ENCODE measurements around the gene CDCA3. TPM values are rescaled to one million over a fixed set of nuclear protein-coding genes. Genes with fewer than 3 reads are reported as not detected.

The CDCA3 gene
- total RNA-seq, 2 experiments from 2014 or later = 151 to 222 TPM

DNA sequence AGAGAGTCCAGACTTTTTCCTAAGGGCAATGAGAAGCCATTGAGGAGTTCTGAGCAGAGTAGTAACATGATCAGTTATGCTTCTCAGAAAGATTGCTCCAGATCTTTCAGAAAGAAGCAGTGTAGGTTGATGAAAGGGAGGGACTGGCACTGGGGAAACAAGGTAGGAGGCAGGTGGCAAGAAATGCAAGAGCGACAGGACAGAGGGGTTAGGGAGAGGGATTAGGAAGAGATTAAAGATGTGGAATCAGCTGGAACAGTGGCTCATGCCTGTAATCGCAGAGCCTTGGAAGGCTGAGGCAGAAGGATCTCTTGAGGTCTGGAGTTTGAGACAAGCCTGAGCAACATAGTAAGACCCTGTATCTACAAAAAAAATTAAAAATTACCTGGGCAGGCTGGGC is 3.4 kb downstream of the CDCA3 start:
- Histone ChIP-seq H3K9me3 (ENCODE audit: low read length) (no peaks in the 10 kb centered on the region), H3K36me3 (ENCODE audit: insufficient read depth, low read length) (peaks cover 64% of the 10 kb centered on the region), H2AFZ (ENCODE audit: low read length) (no peak overlapping the region), H3K4me3 (ENCODE audit: low read depth, low read length, poor library complexity, severe bottlenecking) (no peak overlapping the region), H3K4me2 (ENCODE audit: low read length) (no peak overlapping the region), H3K4me1 (ENCODE audit: insufficient read depth, low read length, poor library complexity, severe bottlenecking) (peaks cover 34% of the 10 kb centered on the region), H3K79me2 (ENCODE audit: insufficient read depth, low read depth, low read length) (peaks cover 23% of the 10 kb centered on the region), H3K9me2 (ENCODE audit: insufficient read depth, low read length) (no peaks in the 10 kb centered on the region), H4K20me1 (ENCODE audit: insufficient read depth, low read length) (no peaks in the 10 kb centered on the region), H3K27ac (ENCODE audit: low read depth, low read length, poor library complexity, severe bottlenecking) (no peak overlapping the region)
- DNase-seq (ENCODE audit: low spot score) = no peak
- POLR2A ChIA-PET = interaction anchor here (1.9 kb wide), 1 partner anchor 8 kb away, joined by 11 read pairs; the partner anchor contains the start of gene GNB3
- intact Hi-C loops (cut with micrococcal nuclease; ENCODE audit: unreplicated experiment) = no loop called here
- TF ChIP-seq, protein P1, sequence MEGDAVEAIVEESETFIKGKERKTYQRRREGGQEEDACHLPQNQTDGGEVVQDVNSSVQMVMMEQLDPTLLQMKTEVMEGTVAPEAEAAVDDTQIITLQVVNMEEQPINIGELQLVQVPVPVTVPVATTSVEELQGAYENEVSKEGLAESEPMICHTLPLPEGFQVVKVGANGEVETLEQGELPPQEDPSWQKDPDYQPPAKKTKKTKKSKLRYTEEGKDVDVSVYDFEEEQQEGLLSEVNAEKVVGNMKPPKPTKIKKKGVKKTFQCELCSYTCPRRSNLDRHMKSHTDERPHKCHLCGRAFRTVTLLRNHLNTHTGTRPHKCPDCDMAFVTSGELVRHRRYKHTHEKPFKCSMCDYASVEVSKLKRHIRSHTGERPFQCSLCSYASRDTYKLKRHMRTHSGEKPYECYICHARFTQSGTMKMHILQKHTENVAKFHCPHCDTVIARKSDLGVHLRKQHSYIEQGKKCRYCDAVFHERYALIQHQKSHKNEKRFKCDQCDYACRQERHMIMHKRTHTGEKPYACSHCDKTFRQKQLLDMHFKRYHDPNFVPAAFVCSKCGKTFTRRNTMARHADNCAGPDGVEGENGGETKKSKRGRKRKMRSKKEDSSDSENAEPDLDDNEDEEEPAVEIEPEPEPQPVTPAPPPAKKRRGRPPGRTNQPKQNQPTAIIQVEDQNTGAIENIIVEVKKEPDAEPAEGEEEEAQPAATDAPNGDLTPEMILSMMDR (conservative IDR thresholded peaks at IDR 0.05; ENCODE audit: low read length) = no peak
- no peak for TF ChIP-seq EZH2phosphoT487 (IDR thresholded peaks at IDR 0.05; ENCODE audit: borderline replicate concordance, low read depth, low read length)
- BruUV-seq (replicated peaks) = no TSS peak
- CTCF ChIA-PET (ENCODE audit: unreplicated experiment) = interaction anchor here (1.4 kb wide), 1 partner anchor 25 kb away, joined by 3 read pairs; the partner anchor contains the start of gene SPSB2

DNA sequence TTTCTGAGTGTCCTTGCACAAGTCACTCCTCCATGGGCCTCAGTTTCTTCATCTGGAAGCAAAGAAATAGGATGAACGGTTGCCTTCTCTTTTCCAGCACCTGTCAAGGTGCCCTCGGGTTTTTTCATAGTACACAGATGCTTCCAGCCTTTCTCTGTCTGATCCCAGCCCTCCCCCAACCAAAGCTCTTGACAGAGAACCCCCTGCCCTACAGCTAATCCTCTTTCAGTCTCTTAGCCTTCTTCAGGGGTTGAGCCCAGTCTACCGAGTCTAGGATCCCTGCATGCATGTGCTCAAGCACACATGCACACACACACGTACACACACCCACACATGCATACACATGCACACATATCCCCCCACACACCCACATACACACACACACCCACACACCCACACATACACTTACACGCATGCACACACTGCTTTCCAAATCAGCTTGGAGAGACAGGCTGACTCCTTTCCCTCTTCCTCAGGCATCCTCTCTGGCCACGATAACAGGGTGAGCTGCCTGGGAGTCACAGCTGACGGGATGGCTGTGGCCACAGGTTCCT is 4.7 kb downstream of the CDCA3 start:
- peaks cover 23% of the 10 kb centered on the region for H3K79me2 ChIP-seq (ENCODE audit: insufficient read depth, low read depth, low read length)
- no peak for TF ChIP-seq EZH2phosphoT487 (IDR thresholded peaks at IDR 0.05; ENCODE audit: borderline replicate concordance, low read depth, low read length)
- TF ChIP-seq, protein P1 (conservative IDR thresholded peaks at IDR 0.05; ENCODE audit: low read length) = no peak
- no TSS peak for BruUV-seq (replicated peaks)
- H3K27ac ChIP-seq (ENCODE audit: low read depth, low read length, poor library complexity, severe bottlenecking) = no peak overlapping the region
- no peaks in the 10 kb centered on the region for H3K9me2 ChIP-seq (ENCODE audit: insufficient read depth, low read length)
- no peak overlapping the region for H2AFZ ChIP-seq (ENCODE audit: low read length)
- H3K9me3 ChIP-seq (ENCODE audit: low read length) = no peaks in the 10 kb centered on the region
- peaks cover 64% of the 10 kb centered on the region for H3K36me3 ChIP-seq (ENCODE audit: insufficient read depth, low read length)
- intact Hi-C loops (cut with micrococcal nuclease; ENCODE audit: unreplicated experiment) = no loop called here
- H4K20me1 ChIP-seq (ENCODE audit: insufficient read depth, low read length) = no peaks in the 10 kb centered on the region
- H3K4me2 ChIP-seq (ENCODE audit: low read length) = no peak overlapping the region
- peaks cover 40% of the 10 kb centered on the region for H3K4me1 ChIP-seq (ENCODE audit: insufficient read depth, low read length, poor library complexity, severe bottlenecking)
- DNase-seq (ENCODE audit: low spot score) = no peak
- POLR2A ChIA-PET = no interaction called here
- H3K4me3 ChIP-seq (ENCODE audit: low read depth, low read length, poor library complexity, severe bottlenecking) = no peak overlapping the region
- CTCF ChIA-PET (ENCODE audit: unreplicated experiment) = interaction anchor here (1.4 kb wide), 1 partner anchor 26 kb away, joined by 3 read pairs; the partner anchor contains the start of gene SPSB2

DNA sequence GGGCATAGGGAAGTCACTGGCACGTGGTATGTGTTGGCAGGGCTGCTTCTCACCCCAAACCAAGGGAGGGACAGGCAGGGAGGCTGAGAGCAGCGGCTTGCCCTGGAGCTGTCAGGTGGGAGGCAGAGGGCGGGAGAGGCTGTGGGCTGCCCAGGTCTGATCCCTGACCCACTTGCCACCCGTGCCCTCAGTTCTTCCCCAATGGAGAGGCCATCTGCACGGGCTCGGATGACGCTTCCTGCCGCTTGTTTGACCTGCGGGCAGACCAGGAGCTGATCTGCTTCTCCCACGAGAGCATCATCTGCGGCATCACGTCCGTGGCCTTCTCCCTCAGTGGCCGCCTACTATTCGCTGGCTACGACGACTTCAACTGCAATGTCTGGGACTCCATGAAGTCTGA is 5.7 kb downstream of the CDCA3 start:
- no peaks in the 10 kb centered on the region for H4K20me1 ChIP-seq (ENCODE audit: insufficient read depth, low read length)
- no peak for DNase-seq (ENCODE audit: low spot score)
- no peak overlapping the region for H3K4me3 ChIP-seq (ENCODE audit: low read depth, low read length, poor library complexity, severe bottlenecking)
- peaks cover 16% of the 10 kb centered on the region for H3K79me2 ChIP-seq (ENCODE audit: insufficient read depth, low read depth, low read length)
- no peaks in the 10 kb centered on the region for H3K9me3 ChIP-seq (ENCODE audit: low read length)
- H3K27ac ChIP-seq (ENCODE audit: low read depth, low read length, poor library complexity, severe bottlenecking) = no peak overlapping the region
- no peaks in the 10 kb centered on the region for H3K9me2 ChIP-seq (ENCODE audit: insufficient read depth, low read length)
- H2AFZ ChIP-seq (ENCODE audit: low read length) = no peak overlapping the region
- H3K4me1 ChIP-seq (ENCODE audit: insufficient read depth, low read length, poor library complexity, severe bottlenecking) = peaks cover 50% of the 10 kb centered on the region
- ChIA-PET POLR2A (no interaction called here), CTCF (ENCODE audit: unreplicated experiment) (no interaction called here)
- no peak overlapping the region for H3K4me2 ChIP-seq (ENCODE audit: low read length)
- peaks cover 60% of the 10 kb centered on the region for H3K36me3 ChIP-seq (ENCODE audit: insufficient read depth, low read length)
- intact Hi-C loops (cut with micrococcal nuclease; ENCODE audit: unreplicated experiment) = no loop called here
- no peak for TF ChIP-seq EZH2phosphoT487 (IDR thresholded peaks at IDR 0.05; ENCODE audit: borderline replicate concordance, low read depth, low read length)
- TF ChIP-seq, protein P1 (conservative IDR thresholded peaks at IDR 0.05; ENCODE audit: low read length) = no peak
- BruUV-seq (replicated peaks) = no TSS peak

All from OCI-LY7 (cell line).